ENCODE results near the gene BCLAF3. TPM values are rescaled to one million over a fixed set of nuclear protein-coding genes. Genes with fewer than 3 reads are reported as not detected.

The BCLAF3 gene
- total and polyA plus RNA-seq, 3 donors from 2014 or later = 5.7 to 10.7 (median 7.7) TPM

- intact Hi-C loops (cut with DNase I; ENCODE audit: low total_unique reads) = no loop called here
- Histone ChIP-seq H3K9me3 (no peaks in the 10 kb centered on the region), H3K4me1 (no peaks in the 10 kb centered on the region), H3K27me3 (no peaks in the 10 kb centered on the region), H3K4me3 (no peak overlapping the region), H3K27ac (no peak overlapping the region), H3K36me3 (ENCODE audit: low read depth, missing control alignments) (no peaks in the 10 kb centered on the region)
- TF ChIP-seq POLR2A (IDR thresholded peaks at IDR 0.05) (no peak), CTCF (IDR thresholded peaks at IDR 0.05) (no peak)
- DNase-seq = peak; percentile 13
- WGBS, 2 donors = 47 to 76% methylated on average over 6 of the region's 6 CpGs
Measured at GRCh38 chrX:19956923-19957322, 33.9 kb downstream of the BCLAF3 start.

DNA sequence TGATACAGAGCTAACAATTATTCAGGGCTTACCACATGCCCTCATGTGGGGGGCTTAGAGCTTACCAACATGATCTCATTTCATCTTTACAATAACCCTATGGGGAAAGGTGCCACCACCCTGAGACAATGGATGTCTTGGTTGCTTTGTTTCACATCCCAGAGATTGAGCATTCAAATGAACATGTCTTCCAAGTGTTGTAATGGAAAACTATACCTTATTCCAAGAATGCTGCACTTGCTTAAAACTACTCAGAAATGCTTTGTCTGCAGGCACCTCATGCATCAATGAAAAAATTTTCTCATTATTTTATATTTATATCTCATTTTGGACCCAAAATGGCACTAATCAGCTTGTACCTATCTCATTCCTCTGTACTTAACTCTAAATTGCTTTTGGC is 34.6 kb downstream of the BCLAF3 start:
- Histone ChIP-seq H3K27me3 (no peaks in the 10 kb centered on the region), H3K4me3 (no peak overlapping the region), H3K36me3 (ENCODE audit: low read depth, missing control alignments) (no peaks in the 10 kb centered on the region), H3K4me1 (no peaks in the 10 kb centered on the region), H3K9me3 (no peaks in the 10 kb centered on the region), H3K27ac (no peak overlapping the region)
- no peak for DNase-seq
- intact Hi-C loops (cut with DNase I; ENCODE audit: low total_unique reads) = no loop called here
- TF ChIP-seq CTCF (IDR thresholded peaks at IDR 0.05) (no peak), POLR2A (IDR thresholded peaks at IDR 0.05) (no peak)

GRCh38 chrX:19955306-19955705 is 35.6 kb downstream of the BCLAF3 start:
- peak; percentile 13 for DNase-seq
- Histone ChIP-seq H3K27ac (no peak overlapping the region), H3K27me3 (no peaks in the 10 kb centered on the region), H3K36me3 (ENCODE audit: low read depth, missing control alignments) (no peaks in the 10 kb centered on the region), H3K4me3 (no peak overlapping the region), H3K4me1 (no peaks in the 10 kb centered on the region), H3K9me3 (no peaks in the 10 kb centered on the region)
- intact Hi-C loops (cut with DNase I; ENCODE audit: low total_unique reads) = no loop called here
- TF ChIP-seq CTCF (IDR thresholded peaks at IDR 0.05) = no peak
- no peak for TF ChIP-seq POLR2A (IDR thresholded peaks at IDR 0.05)
- WGBS, 2 donors = 79 to 93% methylated on average over 2 of the region's 2 CpGs

GRCh38 chrX:19954335-19955096 is 36.3 kb downstream of the BCLAF3 start:
- DNase-seq = no peak
- Histone ChIP-seq H3K9me3 (no peaks in the 10 kb centered on the region), H3K27ac (no peak overlapping the region), H3K4me3 (no peak overlapping the region), H3K27me3 (no peaks in the 10 kb centered on the region), H3K4me1 (no peaks in the 10 kb centered on the region), H3K36me3 (ENCODE audit: low read depth, missing control alignments) (no peaks in the 10 kb centered on the region)
- WGBS, 2 donors = 66 to 87% methylated on average over 2 of the region's 2 CpGs
- TF ChIP-seq POLR2A (IDR thresholded peaks at IDR 0.05) = no peak
- TF ChIP-seq CTCF (IDR thresholded peaks at IDR 0.05) = no peak
- intact Hi-C loops (cut with DNase I; ENCODE audit: low total_unique reads) = no loop called here

- WGBS, 2 donors = 92% methylated on average over 3 of the region's 3 CpGs
- intact Hi-C loops (cut with DNase I; ENCODE audit: low total_unique reads) = no loop called here
- Histone ChIP-seq H3K27me3 (no peaks in the 10 kb centered on the region), H3K36me3 (ENCODE audit: low read depth, missing control alignments) (no peaks in the 10 kb centered on the region), H3K27ac (no peak overlapping the region), H3K9me3 (no peaks in the 10 kb centered on the region), H3K4me1 (no peaks in the 10 kb centered on the region), H3K4me3 (no peak overlapping the region)
- no peak for TF ChIP-seq CTCF (IDR thresholded peaks at IDR 0.05)
- TF ChIP-seq POLR2A (IDR thresholded peaks at IDR 0.05) = no peak
- DNase-seq = no peak
Measured at GRCh38 chrX:19953145-19953544, 37.7 kb downstream of the BCLAF3 start.
